Stimulated activated CD8-positive, alpha-beta memory T cell treated with anti-CD3 and anti-CD28 coated beads, Interleukin-12 subunit alpha, Interleukin-12 subunit beta, amount 100 ng/mL, for 24 hours (primary cell): ENCODE data around the gene IRF7.

Source experiments
- DNase-seq: peaks from one replicate; pipeline ENCODE4 v3.0.0-alpha.2; 2020; ENCODE audit errors: extremely low read depth

IRF7 gene

DNA sequence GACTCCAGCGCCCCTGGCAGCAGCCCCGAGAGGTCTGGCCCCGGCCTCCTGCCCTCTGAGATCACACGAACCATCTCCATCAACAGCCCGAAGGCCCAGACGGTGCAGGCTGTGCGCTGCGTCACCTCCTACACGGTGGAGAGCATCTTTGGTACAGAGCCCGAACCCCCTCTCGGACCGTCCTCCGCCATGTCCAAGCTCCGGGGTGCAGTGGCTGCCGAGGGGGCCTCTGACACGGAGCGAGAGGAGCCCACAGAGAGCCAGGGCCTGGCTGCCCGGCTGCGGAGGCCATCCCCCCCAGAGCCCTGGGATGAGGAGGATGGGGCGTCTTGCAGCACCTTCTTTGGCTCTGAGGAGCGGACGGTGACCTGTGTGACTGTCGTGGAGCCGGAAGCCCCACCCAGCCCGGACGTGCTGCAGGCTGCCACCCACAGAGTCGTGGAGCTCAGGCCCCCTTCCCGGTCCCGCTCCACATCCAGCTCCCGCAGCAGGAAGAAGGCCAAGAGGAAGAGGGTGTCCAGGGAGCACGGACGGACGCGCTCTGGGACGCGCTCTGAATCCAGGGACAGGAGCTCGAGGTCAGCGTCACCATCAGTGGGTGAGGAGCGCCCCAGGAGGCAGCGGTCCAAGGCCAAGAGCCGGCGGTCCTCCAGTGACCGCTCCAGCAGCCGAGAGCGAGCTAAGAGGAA is 7.6 kb downstream of the IRF7 start:
- DNase-seq = no peak

DNA sequence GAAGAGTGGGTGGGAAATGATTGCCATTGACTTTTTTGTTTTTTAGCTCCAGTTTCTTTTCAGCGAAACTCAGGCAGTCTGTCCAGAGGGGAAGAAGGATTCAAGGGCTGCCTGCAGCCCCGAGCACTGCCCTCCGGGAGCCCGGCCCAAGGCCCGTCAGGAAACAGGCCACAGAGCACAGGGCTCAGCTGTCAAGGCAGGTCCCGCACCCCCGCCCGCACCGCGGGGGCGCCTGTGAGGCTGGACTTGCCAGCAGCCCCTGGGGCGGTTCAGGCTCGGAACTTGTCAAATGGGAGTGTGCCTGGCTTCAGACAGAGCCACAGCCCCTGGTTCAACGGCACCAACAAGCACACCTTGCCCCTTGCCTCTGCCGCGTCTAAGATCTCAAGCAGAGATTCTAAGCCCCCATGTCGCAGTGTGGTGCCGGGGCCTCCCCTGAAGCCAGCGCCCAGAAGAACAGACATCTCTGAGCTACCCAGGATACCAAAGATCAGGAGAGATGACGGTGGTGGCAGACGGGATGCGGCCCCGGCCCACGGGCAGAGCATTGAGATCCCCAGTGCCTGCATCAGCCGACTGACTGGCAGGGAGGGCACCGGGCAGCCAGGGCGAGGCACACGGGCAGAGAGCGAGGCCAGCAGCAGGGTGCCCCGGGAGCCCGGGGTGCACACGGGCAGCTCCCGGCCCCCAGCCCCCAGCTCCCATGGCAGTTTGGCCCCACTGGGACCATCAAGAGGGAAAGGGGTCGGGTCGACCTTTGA is 8.6 kb downstream of the IRF7 start:
- DNase-seq = no peak

DNA sequence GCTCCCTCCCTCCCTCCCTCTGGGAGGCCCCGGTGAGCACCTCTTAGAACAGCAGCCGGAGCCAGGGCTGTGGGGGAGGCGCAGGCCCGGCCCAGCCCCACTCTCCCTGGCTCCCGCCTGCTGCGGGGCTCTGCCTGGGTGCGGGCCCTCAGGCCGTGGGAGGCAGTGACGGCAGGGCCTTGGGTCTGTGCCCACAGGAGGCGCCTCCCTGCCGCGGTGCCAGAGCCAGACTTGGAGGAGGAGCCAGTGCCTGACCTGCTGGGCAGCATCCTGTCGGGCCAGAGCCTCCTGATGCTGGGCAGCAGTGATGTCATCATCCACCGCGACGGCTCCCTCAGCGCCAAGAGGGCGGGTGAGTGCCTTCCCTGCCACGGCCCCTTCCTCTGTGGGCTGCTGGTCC is 9.5 kb downstream of the IRF7 start:
- DNase-seq = no peak

DNA sequence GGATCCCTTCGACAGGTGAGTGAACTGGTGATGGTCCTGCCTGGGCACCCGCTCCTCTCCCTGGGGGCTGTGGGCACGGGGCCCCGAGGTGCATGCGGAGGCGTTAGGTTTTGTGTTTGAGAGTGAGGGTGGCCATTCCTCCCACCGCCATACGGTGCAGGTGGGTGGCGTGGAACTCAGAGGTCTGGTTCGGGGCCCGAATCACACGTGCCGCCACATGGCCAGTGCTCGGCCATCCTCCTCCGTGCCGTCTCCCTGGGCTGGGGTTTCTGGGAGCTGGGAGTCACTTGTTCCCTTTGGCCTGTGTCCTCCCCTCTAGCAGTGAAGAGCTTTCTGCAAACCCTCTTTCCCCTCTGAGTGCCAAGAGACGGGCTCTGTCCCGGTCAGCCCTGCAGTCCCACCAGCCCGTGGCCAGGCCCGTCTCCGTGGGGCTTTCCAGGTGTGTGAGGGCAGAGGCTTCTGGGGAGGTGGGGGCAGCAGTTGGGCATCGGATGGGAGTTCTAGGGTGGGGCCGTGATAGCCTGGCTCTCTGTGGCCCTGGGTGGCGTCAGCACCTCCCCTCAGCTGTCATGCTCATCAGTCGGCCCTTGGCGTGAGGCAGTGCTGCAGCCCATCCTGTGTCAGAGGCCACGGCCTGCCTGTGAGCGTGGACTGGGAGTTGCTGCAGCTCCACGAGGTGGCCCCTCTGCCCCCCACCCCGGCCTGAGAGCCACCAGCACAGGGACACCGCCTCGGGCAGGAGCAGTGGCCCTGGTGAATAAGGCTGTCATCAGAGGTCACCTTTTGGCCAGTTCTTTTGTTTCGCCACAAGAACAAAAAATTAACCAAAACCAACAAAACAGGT is 10.2 kb downstream of the IRF7 start:
- DNase-seq = no peak

DNA sequence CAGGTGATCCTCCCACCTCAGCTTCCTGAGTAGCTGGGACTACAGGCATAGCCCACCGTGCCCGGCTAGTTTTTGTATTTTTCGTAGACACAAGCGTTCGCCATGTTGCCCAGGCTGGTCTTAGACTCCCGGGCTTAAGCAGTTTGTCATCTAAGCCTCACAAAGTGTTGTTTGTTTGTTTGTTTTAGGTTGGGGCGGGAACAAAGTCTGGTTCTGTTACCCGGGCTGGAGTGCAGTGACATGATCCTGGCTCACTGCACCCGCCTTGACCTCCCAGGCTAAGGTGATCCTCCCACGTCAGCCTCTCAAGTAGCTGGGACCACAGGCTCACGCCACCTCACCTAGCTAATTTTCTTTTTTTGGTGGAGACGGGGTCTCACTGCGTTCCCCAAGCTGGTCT is 12.6 kb downstream of the IRF7 start:
- DNase-seq = no peak

DNA sequence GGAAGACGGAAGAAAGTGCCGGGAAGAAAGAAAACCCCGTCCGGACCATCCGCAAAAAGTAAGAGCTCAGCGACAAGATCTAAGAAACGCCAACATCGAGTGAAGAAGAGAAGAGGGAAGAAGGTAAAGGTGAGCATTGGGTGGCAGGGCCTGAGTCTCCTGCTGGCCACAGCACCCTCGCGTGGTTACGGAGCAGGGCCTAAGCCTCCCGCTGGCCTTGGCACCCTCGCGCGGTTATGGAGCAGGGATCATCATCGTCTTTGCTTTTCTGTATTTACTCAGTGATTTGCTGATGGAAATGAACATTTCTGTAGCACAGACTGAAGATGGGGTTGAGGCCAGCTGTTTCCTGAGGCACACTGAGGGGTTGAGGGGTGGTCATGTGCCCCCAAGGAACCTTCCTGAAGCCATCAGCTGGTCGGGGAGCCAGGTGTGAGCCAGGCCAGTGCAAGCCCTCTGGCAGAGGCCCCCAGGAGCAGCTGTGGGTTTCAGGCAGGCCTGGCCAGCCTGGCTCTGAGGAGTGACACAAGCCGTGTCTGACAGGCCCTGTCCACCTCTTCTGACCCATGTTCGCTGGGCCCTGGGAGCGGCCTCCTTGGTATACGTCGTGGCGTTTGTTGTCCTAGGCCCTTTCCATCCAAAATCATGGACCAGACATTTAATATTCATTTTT is 14.0 kb downstream of the IRF7 start:
- DNase-seq = no peak

DNA sequence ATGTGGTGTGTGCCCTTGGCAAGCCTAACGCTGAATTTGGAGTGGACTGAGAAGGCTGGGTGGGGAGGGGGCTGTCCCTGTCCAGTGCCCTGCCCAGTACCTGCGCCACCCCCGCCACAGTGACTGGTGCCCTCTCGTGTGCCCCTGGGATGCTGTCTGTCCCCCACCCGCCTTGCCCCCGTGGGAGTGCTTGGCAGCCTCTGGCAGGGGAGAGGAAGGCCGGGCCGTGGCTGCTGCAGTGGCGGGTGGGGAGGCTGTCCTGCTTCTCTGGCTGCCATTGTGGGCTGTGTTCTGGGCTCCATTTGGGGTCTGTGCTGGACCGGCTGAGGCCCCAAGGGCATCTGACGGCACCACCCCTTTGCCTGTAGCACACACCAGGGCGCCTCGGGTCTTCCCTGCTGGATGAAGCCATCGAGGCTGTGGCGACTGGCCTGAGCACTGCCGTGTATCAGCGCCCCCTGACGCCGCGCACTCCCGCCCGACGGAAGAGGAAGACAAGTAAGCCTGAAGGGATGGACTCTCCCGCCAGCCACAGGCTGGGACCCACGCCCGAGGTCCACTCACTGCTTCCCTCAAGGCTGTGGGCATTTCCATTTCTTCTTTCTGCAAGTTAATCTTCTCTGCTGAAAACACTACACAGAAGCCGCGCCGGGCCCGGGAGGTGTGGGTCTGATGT is 17.6 kb downstream of the IRF7 start:
- DNase-seq = no peak

DNA sequence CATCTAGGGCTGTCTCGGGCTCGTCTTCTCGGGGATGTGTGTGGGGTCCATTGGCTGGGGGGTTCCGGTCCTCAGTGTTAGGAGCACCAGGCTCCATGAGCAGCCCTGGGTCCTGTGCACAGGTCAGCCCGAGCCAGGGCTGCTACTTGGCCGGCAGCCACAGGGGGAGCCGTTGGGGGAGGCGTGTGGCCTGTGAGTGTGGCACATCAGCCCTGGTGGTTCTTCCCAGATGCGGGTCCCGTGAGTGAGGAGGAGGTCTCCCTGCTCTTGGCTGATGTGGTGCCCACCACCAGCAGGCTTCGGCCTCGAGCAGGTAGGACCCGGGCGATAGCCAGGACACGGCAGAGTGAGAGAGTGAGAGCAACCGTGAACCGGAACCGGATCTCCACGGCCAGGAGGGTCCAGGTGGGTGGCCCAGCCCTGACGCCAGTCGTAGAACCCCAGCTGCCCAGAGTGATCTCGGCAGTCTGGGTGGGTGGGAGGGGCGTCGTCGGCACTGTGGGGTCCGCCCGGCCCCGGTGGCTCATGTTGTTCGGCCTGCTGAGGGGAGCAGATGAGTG is 18.5 kb downstream of the IRF7 start:
- DNase-seq = no peak

DNA sequence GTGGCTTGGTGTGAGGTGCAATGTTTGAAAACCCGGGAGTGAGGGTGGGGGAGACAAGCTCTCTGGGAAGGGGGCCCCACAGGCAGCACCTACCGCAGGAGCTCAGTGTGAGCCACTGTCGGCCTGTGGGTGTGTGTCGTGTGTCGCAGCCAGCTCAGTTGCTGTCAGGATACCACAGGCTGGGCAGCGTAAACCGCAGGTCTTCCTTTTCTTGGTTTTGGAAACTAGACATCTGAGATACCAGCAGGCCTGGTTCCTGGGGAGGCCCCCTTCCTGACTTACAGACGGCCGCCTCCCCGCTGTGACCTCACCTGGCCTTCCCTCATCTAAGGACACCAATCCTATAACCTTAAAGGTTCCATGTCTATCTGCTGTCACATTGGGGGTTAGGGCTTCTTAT is 19.4 kb downstream of the IRF7 start:
- no peak for DNase-seq

DNA sequence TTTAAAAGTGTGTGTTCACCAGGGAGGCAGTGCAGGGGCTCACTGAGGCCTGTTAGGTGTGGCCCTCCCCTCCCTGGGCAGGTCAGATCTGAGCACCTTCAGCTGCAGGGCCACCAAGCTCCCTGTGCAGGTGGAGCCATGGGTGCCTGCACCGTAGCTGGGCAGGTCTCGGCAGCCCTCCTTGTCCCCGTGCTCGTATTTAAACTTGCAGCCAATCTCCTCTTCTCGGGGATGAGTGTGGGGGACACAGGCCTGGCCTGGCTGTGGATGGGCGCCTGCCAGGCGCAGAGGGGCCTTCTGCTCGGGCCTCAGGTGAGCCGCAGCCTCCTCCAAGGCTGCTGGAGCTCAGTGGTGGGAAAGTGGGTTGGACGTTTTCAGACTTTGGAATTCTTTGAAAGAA is 20.4 kb downstream of the IRF7 start:
- DNase-seq = no peak

DNA sequence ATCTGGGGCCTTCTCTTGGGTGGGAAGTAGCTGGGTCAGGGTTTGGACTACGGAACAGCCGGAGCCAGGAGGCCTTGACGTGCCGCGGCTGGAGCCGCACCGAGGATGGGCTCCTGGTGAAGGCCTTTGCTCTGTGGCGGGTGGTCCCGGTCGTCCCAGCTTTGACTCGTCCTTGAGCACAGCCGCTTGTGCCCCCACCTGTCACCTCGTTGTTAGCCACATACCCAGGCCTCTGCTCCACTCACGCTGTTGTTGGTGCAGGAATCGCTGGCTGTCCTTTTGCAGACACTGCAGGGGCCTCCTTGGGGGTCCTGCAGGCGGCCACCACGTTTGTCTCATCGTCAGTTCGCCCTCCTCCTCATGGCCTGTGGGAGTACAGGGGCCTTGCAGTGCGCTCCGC is 22.4 kb downstream of the IRF7 start:
- DNase-seq = no peak

DNA sequence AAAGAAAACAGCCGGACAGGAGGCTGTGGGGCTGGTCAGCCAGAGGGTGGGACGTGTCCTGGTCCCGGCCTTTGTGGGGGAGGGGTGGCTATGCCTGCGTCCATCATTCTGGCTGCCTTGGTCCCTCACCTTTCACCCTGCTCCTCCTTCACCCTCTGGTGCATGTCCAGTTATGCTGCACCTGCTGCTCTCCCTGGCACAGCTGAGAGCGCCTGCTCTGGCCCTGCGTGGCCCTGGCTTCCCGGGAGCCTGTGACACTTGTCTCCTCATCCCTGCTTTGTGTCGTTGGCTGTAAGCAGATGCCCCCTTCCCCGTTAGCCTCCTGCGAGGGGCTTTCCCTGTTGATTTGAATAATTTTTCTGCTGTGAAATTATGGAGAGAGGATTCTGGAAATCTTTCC is 22.8 kb downstream of the IRF7 start:
- DNase-seq = no peak

DNA sequence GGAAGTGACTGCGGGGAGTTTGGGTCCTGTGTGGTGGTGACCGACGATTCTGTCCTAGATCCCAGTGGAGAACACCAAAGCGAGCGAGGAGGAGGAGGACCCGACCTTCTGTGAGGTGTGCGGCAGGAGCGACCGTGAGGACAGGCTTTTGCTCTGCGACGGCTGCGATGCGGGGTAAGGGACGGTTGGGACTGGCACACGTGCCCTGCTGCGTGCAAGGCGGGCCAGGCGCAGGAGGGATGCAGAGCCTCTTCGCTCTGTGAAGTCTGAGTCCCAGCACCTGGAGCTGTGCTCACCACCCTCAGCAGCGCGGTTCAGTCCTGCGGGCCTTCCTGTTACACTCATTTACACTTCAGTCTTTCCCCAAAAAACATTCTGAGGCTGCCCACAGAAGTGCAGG is 23.2 kb downstream of the IRF7 start:
- no peak for DNase-seq

DNA sequence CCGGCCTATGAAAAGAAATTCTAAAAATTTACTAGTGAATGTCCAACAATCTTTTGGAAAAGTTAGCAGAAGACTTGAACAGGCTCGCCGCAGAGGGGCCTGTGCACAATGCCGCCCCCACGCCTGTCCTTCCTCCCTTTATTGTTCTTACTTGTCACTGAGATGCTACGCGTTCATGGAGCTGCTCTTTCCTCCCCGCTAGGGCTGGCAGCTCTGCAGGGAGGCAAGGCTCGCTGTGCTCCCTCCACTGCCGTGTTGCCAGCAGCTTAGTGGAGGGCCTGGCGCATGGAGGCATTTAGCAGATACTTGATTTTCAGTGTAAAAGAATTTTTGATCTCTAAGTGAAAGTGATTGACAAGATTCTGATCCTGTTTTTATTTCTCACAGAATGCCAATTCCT is 24.8 kb downstream of the IRF7 start:
- no peak for DNase-seq

DNA sequence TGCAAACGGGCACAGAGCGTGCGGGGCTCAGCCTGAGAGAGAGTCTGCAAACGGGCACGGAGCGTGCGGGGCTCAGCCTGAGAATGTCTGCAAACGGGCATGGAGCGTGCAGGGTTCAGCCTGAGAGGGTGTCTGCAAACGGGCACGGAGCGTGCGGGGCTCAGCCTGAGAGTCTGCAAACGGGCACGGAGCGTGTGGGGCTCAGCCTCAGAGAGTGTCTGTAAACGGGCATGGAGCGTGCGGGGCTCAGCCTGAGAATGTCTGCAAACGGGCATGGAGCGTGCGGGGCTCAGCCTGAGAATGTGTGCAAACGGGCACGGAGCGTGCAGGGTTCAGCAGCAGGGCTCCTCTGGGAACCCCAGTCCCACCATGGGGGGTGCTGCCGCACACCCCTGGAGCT is 26.0 kb downstream of the IRF7 start:
- no peak for DNase-seq

DNA sequence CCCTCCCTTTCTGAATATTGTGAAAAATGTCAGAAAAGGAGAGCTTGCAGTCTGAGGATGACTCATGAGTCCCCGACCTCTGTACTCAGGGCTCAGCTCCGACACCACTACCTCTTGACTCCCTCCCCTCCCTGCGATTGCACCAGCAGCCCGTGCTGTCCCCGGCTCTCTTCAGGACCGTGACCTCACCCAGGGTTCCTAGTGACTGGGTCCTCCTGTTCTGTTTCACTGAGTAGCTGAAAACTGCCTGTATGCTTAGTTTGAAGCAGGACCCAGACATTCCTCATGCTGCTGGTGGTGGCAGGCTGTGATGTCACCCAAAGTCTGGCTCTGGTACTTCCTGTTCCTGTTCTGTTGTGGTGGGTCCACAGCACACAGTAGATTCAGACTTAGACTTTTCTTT is 27.8 kb downstream of the IRF7 start:
- peak; percentile 41 for DNase-seq

DNA sequence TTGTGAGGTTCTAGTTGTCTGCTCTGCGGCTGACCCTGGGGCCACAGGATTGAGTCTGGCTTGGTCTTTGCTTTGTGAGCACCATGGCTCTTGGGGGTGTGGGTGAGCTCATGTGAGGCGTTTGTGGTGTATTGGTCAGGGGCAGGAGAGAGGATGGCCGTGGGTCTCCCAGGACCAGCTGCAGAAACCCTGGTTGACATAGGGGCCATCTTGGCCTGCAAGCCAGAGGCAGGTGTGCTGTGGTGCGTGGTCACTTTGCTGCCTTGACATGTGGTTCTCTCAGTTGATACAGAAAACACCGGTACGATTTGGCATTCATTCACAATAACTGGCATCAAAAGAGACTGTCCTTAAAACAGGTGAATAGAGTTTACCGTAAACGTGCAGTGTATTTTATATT is 28.2 kb downstream of the IRF7 start:
- no peak for DNase-seq

DNA sequence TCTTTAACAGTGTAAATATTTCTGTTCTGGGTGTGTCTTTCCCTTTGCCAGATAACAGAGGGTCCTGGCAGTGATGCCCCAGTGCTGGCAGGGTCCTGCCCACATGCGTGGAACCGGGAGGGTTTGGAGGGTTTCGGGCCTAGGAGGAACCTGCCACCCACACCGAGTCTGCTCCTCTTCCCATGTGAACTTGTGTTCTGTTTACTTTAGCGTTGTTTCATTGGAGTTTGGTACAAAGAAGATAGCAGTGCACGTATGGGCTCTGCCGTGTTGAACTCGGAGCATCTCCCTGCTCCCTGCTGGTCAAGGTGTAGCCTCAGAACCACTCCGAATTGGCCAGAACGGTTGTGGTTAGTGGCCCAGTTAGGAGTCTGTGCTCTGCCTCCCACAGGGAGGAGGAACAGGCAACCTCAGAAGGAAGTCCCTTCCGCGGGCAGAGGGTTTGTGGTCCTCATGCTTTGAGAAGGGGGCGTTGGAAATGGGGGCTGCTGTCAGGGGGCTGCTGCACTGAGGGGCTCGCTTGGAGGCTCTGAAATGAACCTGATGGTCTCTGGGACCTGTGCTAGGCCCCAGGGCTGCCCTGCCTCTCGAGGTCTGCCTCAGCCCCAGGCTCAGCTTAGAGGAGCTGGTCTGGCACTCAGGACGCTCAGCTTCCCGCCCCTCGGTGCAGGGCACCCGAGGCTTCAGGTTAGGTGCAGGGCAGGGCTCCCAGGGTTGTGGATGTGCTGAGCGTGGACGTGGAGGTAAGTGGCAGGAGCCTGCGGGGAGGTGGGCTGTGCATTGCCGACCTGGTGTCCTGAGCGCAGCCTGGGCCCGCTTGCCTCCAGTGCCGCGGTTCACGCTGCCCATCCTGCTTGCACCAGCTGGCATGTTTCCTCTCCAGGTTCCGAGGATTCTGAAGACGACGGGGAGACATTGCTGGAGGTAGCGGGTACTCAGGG is 29.1 kb downstream of the IRF7 start:
- DNase-seq = no peak

DNA sequence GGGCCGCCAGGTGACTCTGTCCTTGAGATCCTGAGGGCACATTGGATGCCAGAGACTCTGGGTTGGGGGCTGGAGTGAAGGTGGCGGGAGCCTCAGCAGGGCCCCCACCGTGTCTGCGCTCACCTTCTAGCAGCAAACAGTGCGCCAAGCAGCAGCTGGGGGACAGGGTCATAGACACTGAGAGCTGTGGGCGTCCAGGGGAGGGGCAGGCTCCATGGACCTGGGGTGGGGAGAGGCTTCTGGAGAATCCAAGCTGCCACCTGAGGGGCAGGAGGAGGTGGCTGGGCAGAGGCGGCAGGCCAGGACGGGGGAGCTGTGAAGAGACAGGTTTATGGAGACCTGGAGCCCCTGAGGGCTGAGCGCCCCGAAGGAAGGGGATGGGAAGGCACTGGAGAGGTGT is 31.5 kb downstream of the IRF7 start:
- no peak for DNase-seq

DNA sequence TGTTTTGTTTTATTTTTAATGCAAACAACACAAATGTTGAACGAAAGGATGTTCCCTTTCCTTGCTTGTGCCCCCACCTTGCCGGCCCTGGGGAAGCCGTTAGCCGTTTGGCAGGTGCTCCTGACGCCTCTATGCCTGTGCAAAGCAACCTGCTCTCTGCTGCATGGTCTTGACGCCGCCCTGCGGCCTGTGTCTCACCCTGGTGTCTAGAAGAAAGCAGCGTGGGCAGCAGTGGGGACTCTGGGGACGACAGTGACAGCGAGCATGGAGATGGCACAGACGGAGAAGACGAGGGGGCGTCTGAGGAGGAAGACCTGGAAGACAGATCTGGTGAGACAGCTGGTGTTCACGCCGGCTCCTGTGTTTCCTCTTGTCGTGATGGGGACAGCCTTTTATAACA is 34.0 kb downstream of the IRF7 start:
- no peak for DNase-seq
